ENCODE measurements around the gene LCN12.

The LCN12 gene

GRCh38 chr9:136962163-136962562 is 10.1 kb downstream of the LCN12 start:
- Histone ChIP-seq H3K9ac (ENCODE audit: insufficient read length) (no peak overlapping the region), H3K27ac (no peak overlapping the region), H3K9me3 (ENCODE audit: low read depth, low read length) (no peaks in the 10 kb centered on the region), H3K4me3 (no peak overlapping the region), H3K36me3 (ENCODE audit: insufficient read depth, low read length) (no peaks in the 10 kb centered on the region)
- TF ChIP-seq FOXP2 (optimal IDR thresholded peaks at IDR 0.05; ENCODE audit: control extremely low read depth, extremely low read length, insufficient read depth), result no peak
- TF ChIP-seq EZH2 (IDR thresholded peaks at IDR 0.05), result no peak
- no peak for TF ChIP-seq POLR2AphosphoS5 (IDR thresholded peaks at IDR 0.05; ENCODE audit: borderline replicate concordance, low read depth, low read length)
- no peak for DNase-seq (ENCODE audit: low read depth, low spot score)

- Histone ChIP-seq H3K4me3 (no peak overlapping the region), H3K36me3 (ENCODE audit: insufficient read depth, low read length) (no peaks in the 10 kb centered on the region), H3K9me3 (ENCODE audit: low read depth, low read length) (no peaks in the 10 kb centered on the region), H3K9ac (ENCODE audit: insufficient read length) (no peak overlapping the region), H3K27ac (no peak overlapping the region)
- TF ChIP-seq POLR2AphosphoS5 (IDR thresholded peaks at IDR 0.05; ENCODE audit: borderline replicate concordance, low read depth, low read length), result no peak
- TF ChIP-seq EZH2 (IDR thresholded peaks at IDR 0.05), result no peak
- no peak for TF ChIP-seq FOXP2 (optimal IDR thresholded peaks at IDR 0.05; ENCODE audit: control extremely low read depth, extremely low read length, insufficient read depth)
- no peak for DNase-seq (ENCODE audit: low read depth, low spot score)
These were observed 10.7 kb downstream of the LCN12 start for GRCh38 chr9:136962701-136963248.

- DNase-seq (ENCODE audit: low read depth, low spot score), result no peak
- TF ChIP-seq POLR2AphosphoS5 (IDR thresholded peaks at IDR 0.05; ENCODE audit: borderline replicate concordance, low read depth, low read length) (no peak), EZH2 (IDR thresholded peaks at IDR 0.05) (no peak)
- Histone ChIP-seq H3K9ac (ENCODE audit: insufficient read length) (no peak overlapping the region), H3K36me3 (ENCODE audit: insufficient read depth, low read length) (no peaks in the 10 kb centered on the region), H3K4me3 (no peak overlapping the region), H3K9me3 (ENCODE audit: low read depth, low read length) (no peaks in the 10 kb centered on the region), H3K27ac (no peak overlapping the region)
These were observed 11.3 kb downstream of the LCN12 start for GRCh38 chr9:136963341-136963740.

GRCh38 chr9:136963751-136964150 is 11.7 kb downstream of the LCN12 start:
- Histone ChIP-seq H3K36me3 (ENCODE audit: insufficient read depth, low read length) (no peaks in the 10 kb centered on the region), H3K27ac (no peak overlapping the region), H3K9me3 (ENCODE audit: low read depth, low read length) (no peaks in the 10 kb centered on the region), H3K4me3 (no peak overlapping the region), H3K9ac (ENCODE audit: insufficient read length) (no peak overlapping the region)
- TF ChIP-seq EZH2 (IDR thresholded peaks at IDR 0.05), result no peak
- no peak for TF ChIP-seq FOXP2 (optimal IDR thresholded peaks at IDR 0.05; ENCODE audit: control extremely low read depth, extremely low read length, insufficient read depth)
- no peak for TF ChIP-seq POLR2AphosphoS5 (IDR thresholded peaks at IDR 0.05; ENCODE audit: borderline replicate concordance, low read depth, low read length)
- DNase-seq (ENCODE audit: low read depth, low spot score), result no peak

GRCh38 chr9:136964171-136964689 is 12.2 kb downstream of the LCN12 start:
- H3K4me3 ChIP-seq, result no peak overlapping the region
- H3K9ac ChIP-seq (ENCODE audit: insufficient read length), result no peak overlapping the region
- no peak for DNase-seq (ENCODE audit: low read depth, low spot score)
- H3K27ac ChIP-seq, result no peak overlapping the region
- no peaks in the 10 kb centered on the region for H3K9me3 ChIP-seq (ENCODE audit: low read depth, low read length)
- TF ChIP-seq EZH2 (IDR thresholded peaks at IDR 0.05) (no peak), FOXP2 (optimal IDR thresholded peaks at IDR 0.05; ENCODE audit: control extremely low read depth, extremely low read length, insufficient read depth) (no peak), POLR2AphosphoS5 (IDR thresholded peaks at IDR 0.05; ENCODE audit: borderline replicate concordance, low read depth, low read length) (no peak)
- no peaks in the 10 kb centered on the region for H3K36me3 ChIP-seq (ENCODE audit: insufficient read depth, low read length)

GRCh38 chr9:136964833-136965422 is 12.9 kb downstream of the LCN12 start:
- no peaks in the 10 kb centered on the region for H3K36me3 ChIP-seq (ENCODE audit: insufficient read depth, low read length)
- TF ChIP-seq EZH2 (IDR thresholded peaks at IDR 0.05), result no peak
- no peak for TF ChIP-seq POLR2AphosphoS5 (IDR thresholded peaks at IDR 0.05; ENCODE audit: borderline replicate concordance, low read depth, low read length)
- no peak for TF ChIP-seq FOXP2 (optimal IDR thresholded peaks at IDR 0.05; ENCODE audit: control extremely low read depth, extremely low read length, insufficient read depth)
- no peak overlapping the region for H3K9ac ChIP-seq (ENCODE audit: insufficient read length)
- DNase-seq (ENCODE audit: low read depth, low spot score), result no peak
- no peak overlapping the region for H3K4me3 ChIP-seq
- no peaks in the 10 kb centered on the region for H3K9me3 ChIP-seq (ENCODE audit: low read depth, low read length)
- no peak overlapping the region for H3K27ac ChIP-seq

GRCh38 chr9:136965771-136966484 is 13.9 kb downstream of the LCN12 start:
- Histone ChIP-seq H3K36me3 (ENCODE audit: insufficient read depth, low read length) (no peaks in the 10 kb centered on the region), H3K27ac (no peak overlapping the region), H3K9ac (ENCODE audit: insufficient read length) (no peak overlapping the region), H3K4me3 (no peak overlapping the region), H3K9me3 (ENCODE audit: low read depth, low read length) (no peaks in the 10 kb centered on the region)
- no peak for TF ChIP-seq EZH2 (IDR thresholded peaks at IDR 0.05)
- no peak for TF ChIP-seq FOXP2 (optimal IDR thresholded peaks at IDR 0.05; ENCODE audit: control extremely low read depth, extremely low read length, insufficient read depth)
- no peak for TF ChIP-seq POLR2AphosphoS5 (IDR thresholded peaks at IDR 0.05; ENCODE audit: borderline replicate concordance, low read depth, low read length)
- no peak for DNase-seq (ENCODE audit: low read depth, low spot score)

GRCh38 chr9:136968333-136969127 is 16.5 kb downstream of the LCN12 start:
- no peak for TF ChIP-seq POLR2AphosphoS5 (IDR thresholded peaks at IDR 0.05; ENCODE audit: borderline replicate concordance, low read depth, low read length)
- no peak for TF ChIP-seq FOXP2 (optimal IDR thresholded peaks at IDR 0.05; ENCODE audit: control extremely low read depth, extremely low read length, insufficient read depth)
- TF ChIP-seq EZH2 (IDR thresholded peaks at IDR 0.05), result no peak
- Histone ChIP-seq H3K9ac (ENCODE audit: insufficient read length) (no peak overlapping the region), H3K36me3 (ENCODE audit: insufficient read depth, low read length) (no peaks in the 10 kb centered on the region), H3K4me3 (no peak overlapping the region), H3K27ac (no peak overlapping the region), H3K9me3 (ENCODE audit: low read depth, low read length) (no peaks in the 10 kb centered on the region)
- DNase-seq (ENCODE audit: low read depth, low spot score), result no peak

Measured in SK-N-MC (cell line).